GM19240 (cell line): ENCODE results near the gene KLF12.

Experiments used
- DNase-seq: peaks from one replicate; pipeline ENCODE4 v3.0.0; 2011; ENCODE audit warnings: low spot score; ENCODE audit not compliant: insufficient read length

KLF12 gene

GRCh38 chr13:74103970-74104555 lies 30.1 kb downstream of the KLF12 start:
- DNase-seq = no peak

DNA sequence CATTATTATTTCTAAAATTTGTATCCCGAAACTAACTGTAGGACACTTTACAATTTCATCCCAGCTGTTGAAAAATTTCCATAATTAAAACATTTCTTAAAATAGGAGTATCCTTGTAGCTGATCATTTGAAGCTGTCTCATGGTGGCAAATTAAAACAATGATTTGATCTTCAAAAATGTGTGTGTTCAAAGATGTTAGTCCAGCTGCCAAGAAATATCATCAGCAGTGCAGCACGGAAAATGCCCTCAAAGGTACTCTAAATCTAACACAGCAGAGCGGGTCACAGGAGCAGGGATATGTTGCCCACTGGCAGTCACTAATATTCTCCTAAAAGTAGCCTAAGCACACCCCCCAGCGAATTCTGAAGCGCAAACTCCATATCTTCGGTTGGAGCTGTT lies 31.0 kb downstream of the KLF12 start:
- no peak for DNase-seq

DNA sequence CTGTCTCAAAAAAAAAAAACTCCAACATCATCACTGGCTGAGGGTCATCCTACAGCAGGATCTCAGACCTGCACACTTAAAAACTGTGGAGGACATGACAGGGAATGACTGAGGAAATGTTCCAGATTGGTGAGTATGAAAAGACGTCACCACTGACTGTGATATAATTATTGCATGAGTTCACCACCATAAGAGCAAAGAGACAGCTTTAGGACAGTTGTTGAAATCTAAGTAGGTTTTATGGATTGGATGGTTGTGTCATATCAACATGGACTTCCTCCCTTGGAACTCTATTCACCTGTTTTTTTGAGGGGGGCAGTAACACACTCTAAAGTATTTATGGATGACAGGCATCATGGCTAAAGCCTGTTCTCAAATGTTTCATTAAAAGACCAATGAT lies 31.5 kb downstream of the KLF12 start:
- no peak for DNase-seq

DNA sequence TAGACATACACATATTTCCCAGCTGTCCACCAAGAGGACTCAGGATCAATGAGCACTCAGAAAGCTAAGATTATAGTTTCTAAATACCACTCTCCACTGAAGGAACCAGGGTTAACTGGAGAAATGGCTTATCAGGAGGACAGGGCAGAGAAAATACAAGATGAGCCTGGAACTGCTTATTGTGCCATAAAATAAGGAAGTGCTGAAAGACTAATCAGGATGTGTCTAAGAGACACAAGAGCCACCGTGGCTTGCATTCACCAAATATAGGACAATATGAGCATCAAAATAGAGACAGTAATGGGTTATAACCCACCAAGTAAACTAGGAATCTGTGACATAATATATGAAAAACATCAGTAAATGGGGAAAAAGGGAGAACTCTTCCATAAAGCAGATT lies 32.8 kb downstream of the KLF12 start:
- no peak for DNase-seq

DNA sequence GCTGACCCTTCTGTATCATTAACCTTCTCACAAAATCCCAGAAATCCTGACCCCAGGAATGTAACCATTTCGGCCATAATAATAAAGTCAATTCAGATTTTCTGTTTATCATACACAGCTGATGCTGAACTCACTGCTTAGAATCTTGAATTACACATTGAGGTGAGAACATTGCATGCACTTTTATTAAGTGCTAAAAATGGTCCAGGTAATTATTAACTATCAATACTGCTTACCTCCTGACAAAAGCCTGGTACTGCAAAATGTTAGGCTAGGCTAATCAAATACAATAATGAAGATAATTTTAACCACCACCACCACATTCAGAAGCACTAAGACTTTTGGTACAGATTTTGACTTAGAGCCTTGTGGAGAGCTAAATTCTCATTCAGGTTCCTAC lies 36.1 kb downstream of the KLF12 start:
- DNase-seq = no peak

DNA sequence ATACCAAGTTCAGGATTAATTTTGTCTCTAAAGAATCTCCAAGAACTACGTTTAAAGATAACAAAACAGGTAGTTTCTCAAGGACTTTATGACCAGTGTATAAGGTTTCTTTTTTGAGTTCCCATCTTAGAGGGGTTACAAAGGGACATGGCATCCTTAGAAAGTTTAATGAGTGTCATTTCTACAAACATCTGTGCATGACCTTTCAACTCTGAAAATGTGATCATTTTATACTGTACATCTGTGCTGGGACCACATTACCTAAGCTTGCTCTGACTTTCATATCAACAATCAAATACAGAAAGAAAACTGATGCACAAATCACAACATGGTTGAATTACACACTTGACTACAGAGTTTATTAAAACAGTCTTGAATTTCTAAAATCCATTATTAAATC lies 37.1 kb downstream of the KLF12 start:
- DNase-seq = no peak

DNA sequence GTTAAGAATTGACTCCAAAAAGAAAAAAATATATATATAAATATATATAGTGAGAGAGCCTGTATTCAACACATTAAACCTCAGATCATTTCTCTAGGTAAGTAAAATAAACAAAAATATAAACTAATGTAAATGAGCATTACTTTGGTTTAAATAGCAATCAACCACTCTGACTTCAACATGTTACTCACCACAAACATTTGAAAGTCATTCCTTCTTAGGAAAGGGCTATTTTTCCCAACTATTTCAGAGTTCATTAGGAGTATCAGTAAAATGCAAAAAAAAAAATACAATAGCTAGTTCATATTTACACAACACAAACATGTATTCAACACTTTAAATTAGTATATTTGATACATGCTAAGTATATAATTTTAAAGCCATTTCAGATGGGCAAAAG lies 40.5 kb downstream of the KLF12 start:
- no peak for DNase-seq

- no peak for DNase-seq
These were observed 41.5 kb downstream of the KLF12 start for GRCh38 chr13:74092711-74093110.

GRCh38 chr13:74090869-74091605 lies 43.2 kb downstream of the KLF12 start:
- no peak for DNase-seq

- DNase-seq = no peak
These were observed 43.8 kb downstream of the KLF12 start for GRCh38 chr13:74090397-74090796.

DNA sequence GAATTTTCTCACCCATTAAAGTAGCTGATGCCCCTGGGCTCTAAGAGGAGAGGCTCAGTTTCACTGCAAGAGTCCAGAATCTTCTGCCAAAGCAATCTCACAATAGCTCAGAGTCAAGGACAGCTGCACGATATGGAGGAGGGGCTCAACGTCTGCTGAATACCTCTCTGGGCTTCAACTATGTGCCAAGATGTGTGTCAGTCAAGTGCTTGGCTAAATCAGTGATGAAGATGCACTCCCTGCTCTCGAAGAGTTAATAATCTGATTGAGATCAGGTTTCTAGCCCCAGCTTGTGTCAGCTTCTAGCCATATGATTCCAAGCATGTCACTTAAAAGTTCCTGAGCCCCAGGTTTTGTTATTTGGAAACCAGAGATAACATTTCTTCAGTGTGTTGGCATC lies 46.8 kb downstream of the KLF12 start:
- no peak for DNase-seq
